ENCODE results near the gene PUSL1. TPM values are rescaled to one million over a fixed set of nuclear protein-coding genes. Genes with fewer than 3 reads are reported as not detected.
A peak's percentile ranks its signal among the peaks of the same experiment; 100 is the strongest.

Gene PUSL1
- total RNA-seq, 2 experiments from 2014 or later = 31.3 to 57.1 TPM

DNA sequence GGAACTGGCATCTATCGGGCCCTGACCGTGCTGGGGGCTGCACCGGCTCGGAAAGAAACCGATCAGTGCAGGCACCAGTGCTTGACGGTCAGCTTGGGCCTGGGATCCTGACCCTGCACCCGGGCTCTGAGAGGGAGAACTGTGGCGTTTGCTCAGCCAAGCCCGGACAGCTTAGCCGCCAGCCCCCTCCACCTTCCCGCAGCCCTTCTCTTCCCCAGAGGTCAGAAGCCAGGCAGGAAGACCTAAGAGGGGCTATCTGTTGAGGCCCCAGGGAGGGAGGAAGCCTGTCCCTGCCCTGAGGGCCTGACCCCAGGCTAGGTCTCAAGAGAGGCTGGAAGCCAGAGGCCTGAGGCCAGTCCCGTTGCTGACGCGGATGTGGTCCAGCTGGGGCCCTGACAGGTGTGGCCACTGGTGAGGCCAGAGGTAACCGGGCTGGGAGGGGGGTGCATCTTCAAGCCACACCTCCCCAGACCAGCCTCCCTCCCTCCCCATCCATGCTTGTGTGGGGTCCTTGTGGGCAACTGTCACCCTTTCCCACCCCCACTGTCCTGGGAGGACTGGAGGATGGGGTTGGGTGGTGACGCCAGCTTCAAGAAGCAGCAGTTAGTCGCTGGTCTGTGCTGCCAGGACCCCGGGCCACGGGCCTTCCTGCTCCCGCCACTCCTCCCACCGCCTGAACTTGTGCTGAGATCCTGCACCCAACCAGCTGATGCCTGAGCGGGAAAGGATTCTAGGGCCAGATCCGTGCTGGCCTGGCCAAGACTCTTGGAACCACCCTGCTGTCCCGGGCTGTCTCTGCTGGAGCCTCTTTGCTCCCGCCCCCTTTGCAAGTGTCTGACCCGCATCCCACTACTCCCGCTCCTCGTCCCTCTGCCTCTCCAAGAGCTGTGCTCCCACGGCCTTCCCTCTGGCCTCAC lies 43.4 kb downstream of the PUSL1 start:
- no peaks in the 10 kb centered on the region for H3K9me3 ChIP-seq (ENCODE audit: low read length)
- H3K36me3 ChIP-seq (ENCODE audit: insufficient read depth, low read length) = no peaks in the 10 kb centered on the region
- no peaks in the 10 kb centered on the region for H3K79me2 ChIP-seq (ENCODE audit: insufficient read depth, low read depth, low read length)
- H3K4me2 ChIP-seq (ENCODE audit: low read length) = peak overlapping the region; percentile 34; the same call in 1 of the 2 replicates
- no peak for DNase-seq (ENCODE audit: low spot score)
- intact Hi-C loops (cut with micrococcal nuclease; ENCODE audit: unreplicated experiment) = no loop called here
- H3K4me1 ChIP-seq (ENCODE audit: insufficient read depth, low read length, poor library complexity, severe bottlenecking) = peaks cover 31% of the 10 kb centered on the region
- H2AFZ ChIP-seq (ENCODE audit: low read length) = no peak overlapping the region
- no TSS peak for BruUV-seq (replicated peaks)
- no peak overlapping the region for H3K27ac ChIP-seq (ENCODE audit: low read depth, low read length, poor library complexity, severe bottlenecking)
- H3K4me3 ChIP-seq (ENCODE audit: low read depth, low read length, poor library complexity, severe bottlenecking) = no peak overlapping the region
- H4K20me1 ChIP-seq (ENCODE audit: insufficient read depth, low read length) = no peaks in the 10 kb centered on the region
- no peaks in the 10 kb centered on the region for H3K9me2 ChIP-seq (ENCODE audit: insufficient read depth, low read length)
- ChIA-PET CTCF (ENCODE audit: unreplicated experiment) (no interaction called here), POLR2A (no interaction called here)
- TF ChIP-seq EZH2phosphoT487 (IDR thresholded peaks at IDR 0.05; ENCODE audit: borderline replicate concordance, low read depth, low read length) = no peak
- TF ChIP-seq, protein P1, sequence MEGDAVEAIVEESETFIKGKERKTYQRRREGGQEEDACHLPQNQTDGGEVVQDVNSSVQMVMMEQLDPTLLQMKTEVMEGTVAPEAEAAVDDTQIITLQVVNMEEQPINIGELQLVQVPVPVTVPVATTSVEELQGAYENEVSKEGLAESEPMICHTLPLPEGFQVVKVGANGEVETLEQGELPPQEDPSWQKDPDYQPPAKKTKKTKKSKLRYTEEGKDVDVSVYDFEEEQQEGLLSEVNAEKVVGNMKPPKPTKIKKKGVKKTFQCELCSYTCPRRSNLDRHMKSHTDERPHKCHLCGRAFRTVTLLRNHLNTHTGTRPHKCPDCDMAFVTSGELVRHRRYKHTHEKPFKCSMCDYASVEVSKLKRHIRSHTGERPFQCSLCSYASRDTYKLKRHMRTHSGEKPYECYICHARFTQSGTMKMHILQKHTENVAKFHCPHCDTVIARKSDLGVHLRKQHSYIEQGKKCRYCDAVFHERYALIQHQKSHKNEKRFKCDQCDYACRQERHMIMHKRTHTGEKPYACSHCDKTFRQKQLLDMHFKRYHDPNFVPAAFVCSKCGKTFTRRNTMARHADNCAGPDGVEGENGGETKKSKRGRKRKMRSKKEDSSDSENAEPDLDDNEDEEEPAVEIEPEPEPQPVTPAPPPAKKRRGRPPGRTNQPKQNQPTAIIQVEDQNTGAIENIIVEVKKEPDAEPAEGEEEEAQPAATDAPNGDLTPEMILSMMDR (conservative IDR thresholded peaks at IDR 0.05; ENCODE audit: low read length) = no peak

DNA sequence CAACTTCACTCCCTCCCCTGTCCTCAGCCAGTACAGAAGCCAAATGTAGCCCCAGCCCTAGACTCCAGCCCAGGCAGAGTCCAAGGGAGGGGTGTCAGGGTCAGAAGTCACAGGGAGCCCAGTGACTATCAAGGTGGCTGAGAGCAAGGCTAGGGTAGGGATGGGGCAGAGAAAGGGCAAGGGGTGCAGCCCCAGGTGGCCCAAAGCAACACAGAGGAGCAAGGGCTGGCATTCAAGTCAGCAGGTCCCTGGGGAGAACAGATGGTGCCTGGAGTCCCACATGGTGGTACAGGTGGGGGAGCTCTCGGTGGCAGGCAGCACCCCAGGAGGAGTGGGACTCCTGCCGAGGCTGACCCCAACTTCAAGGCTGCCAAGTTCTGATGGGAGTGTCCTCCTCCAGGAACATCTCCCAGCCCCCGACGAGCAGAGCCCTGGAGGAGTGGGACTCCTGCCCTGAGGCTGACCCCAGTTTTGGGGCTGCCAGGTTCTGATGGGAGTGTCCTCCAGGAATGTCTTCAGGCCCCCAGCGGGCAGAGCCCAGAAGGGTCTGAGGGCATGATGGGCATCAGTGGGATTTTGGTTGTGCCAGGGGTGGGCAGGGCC lies 44.5 kb downstream of the PUSL1 start:
- no TSS peak for BruUV-seq (replicated peaks)
- DNase-seq (ENCODE audit: low spot score) = peak; percentile 76

More for the DNA sequence above, 44.5 kb downstream of the PUSL1 start:
- Histone ChIP-seq H3K36me3 (ENCODE audit: insufficient read depth, low read length) (no peaks in the 10 kb centered on the region), H4K20me1 (ENCODE audit: insufficient read depth, low read length) (no peaks in the 10 kb centered on the region), H2AFZ (ENCODE audit: low read length) (no peak overlapping the region), H3K4me2 (ENCODE audit: low read length) (peak overlapping the region; percentile 17; the same call in 1 of the 2 replicates), H3K27ac (ENCODE audit: low read depth, low read length, poor library complexity, severe bottlenecking) (no peak overlapping the region), H3K9me2 (ENCODE audit: insufficient read depth, low read length) (no peaks in the 10 kb centered on the region), H3K4me3 (ENCODE audit: low read depth, low read length, poor library complexity, severe bottlenecking) (no peak overlapping the region), H3K9me3 (ENCODE audit: low read length) (no peaks in the 10 kb centered on the region), H3K79me2 (ENCODE audit: insufficient read depth, low read depth, low read length) (no peaks in the 10 kb centered on the region), H3K4me1 (ENCODE audit: insufficient read depth, low read length, poor library complexity, severe bottlenecking) (peaks cover 28% of the 10 kb centered on the region)
- TF ChIP-seq, protein P1 (conservative IDR thresholded peaks at IDR 0.05; ENCODE audit: low read length) = no peak
- no peak for TF ChIP-seq EZH2phosphoT487 (IDR thresholded peaks at IDR 0.05; ENCODE audit: borderline replicate concordance, low read depth, low read length)
- ChIA-PET CTCF (ENCODE audit: unreplicated experiment) (no interaction called here), POLR2A (no interaction called here)
- intact Hi-C loops (cut with micrococcal nuclease; ENCODE audit: unreplicated experiment) = no loop called here
